K562 (cell line): ENCODE results near the gene RAB40B. TPM values are rescaled to one million over a fixed set of nuclear protein-coding genes. Genes with fewer than 3 reads are reported as not detected.

ENCODE experiments used
- CEBPZ ChIP-seq: fragments of 150-350 bp; IDR thresholded peaks from 2 replicates; pipeline ENCODE4 v1.6.1; 2014; ENCODE audit warnings: low read depth, mild to moderate bottlenecking, low read length, borderline replicate concordance
- E2F6 ChIP-seq, 2 experiments: IDR thresholded peaks; 2 replicates each; pipeline ENCODE4 v1.6.1; 2011; ENCODE audit warnings: borderline replicate concordance in 1 of 2, control low read depth in 1 of 2, low read depth in 1 of 2, low read length in 1 of 2, mild to moderate bottlenecking in 1 of 2, mixed read lengths in 1 of 2, moderate library complexity in 1 of 2; ENCODE audit not compliant: insufficient read depth in 1 of 2, insufficient read length in 1 of 2, poor library complexity in 1 of 2, severe bottlenecking in 1 of 2; ENCODE audit errors: extremely low read depth in 1 of 2
- FOS ChIP-seq: IDR thresholded peaks from 3 replicates; pipeline ENCODE4 v1.6.1; 2011; ENCODE audit not compliant: insufficient read length; ENCODE audit errors: extremely low read depth
- HDAC2 ChIP-seq: fragments of 450-650 bp; IDR thresholded peaks from 2 replicates; pipeline ENCODE4 v1.6.1; 2016; ENCODE audit warnings: mild to moderate bottlenecking
- KDM2B ChIP-seq: fragments of 250-450 bp; sonication (Bioruptor Pico); IDR thresholded peaks from 2 replicates; pipeline ENCODE4 v1.8.0; 2021; ENCODE audit warnings: mild to moderate bottlenecking, moderate library complexity
- NFRKB ChIP-seq: fragments of 450-650 bp; IDR thresholded peaks from 2 replicates; pipeline ENCODE4 v1.6.1; 2016; ENCODE audit warnings: low read depth
- PKNOX1 ChIP-seq: fragments of 450-650 bp; IDR thresholded peaks from 2 replicates; pipeline ENCODE4 v1.6.1; 2016
- POLR2H ChIP-seq: IDR thresholded peaks from 2 replicates; pipeline ENCODE4 v1.6.1; 2016; ENCODE audit warnings: missing genetic modification characterization, low read depth, mild to moderate bottlenecking, control low read depth, missing compliant biosample characterization, moderate library complexity
- PTBP1 ChIP-seq: fragments of 200-400 bp; formaldehyde crosslinking; IDR thresholded peaks from 2 replicates; pipeline ENCODE4 v1.6.1; 2017; ENCODE audit warnings: low read depth, low read length
- SUPT5H ChIP-seq: fragments of 450-650 bp; IDR thresholded peaks from 2 replicates; pipeline ENCODE4 v1.6.1; 2016
- TAF15 ChIP-seq: fragments of 200-400 bp; formaldehyde crosslinking; IDR thresholded peaks from 2 replicates; pipeline ENCODE4 v1.6.1; 2017; ENCODE audit warnings: mild to moderate bottlenecking, low read depth, low read length, moderate library complexity
- YY1 ChIP-seq, 3 experiments: IDR thresholded peaks; 2 replicates each; pipeline ENCODE4 v1.6.1; 2011; ENCODE audit warnings: low read length in 2 of 3, mild to moderate bottlenecking in 2 of 3, moderate library complexity in 2 of 3, borderline replicate concordance in 1 of 3, control low read depth in 1 of 3, low read depth in 1 of 3; ENCODE audit not compliant: insufficient read depth in 3 of 3, insufficient replicate concordance in 2 of 3, control insufficient read depth in 1 of 3, insufficient read length in 1 of 3; ENCODE audit errors: extremely low read depth in 1 of 3
- ZNF239 ChIP-seq: fragments of 250-450 bp; sonication (Bioruptor Pico); IDR thresholded peaks from 2 replicates; pipeline ENCODE4 v1.4.0; 2020; ENCODE audit warnings: mild to moderate bottlenecking
- polyA plus RNA-seq, 8 experiments: library from polyadenylated mRNA; depleted of rRNA in 4 of 8; stranded (reverse) in 5 of 8; unstranded in 3 of 8; fragments of >200 nt; fragmentation: Nextera tagmentation in 2 of 8; fragmentation: Illumina TruSeq in 1 of 8; extraction: Ambion mirVana in 2 of 8; extraction: Trizol in 1 of 8; gene quantifications; 2 replicates each; pipeline versions ENCODE4 v1.2.1 to v1.2.3, GENCODE V29; 2011 to 2014; ENCODE audit warnings: inconsistent platforms in 1 of 8, missing spikeins in 1 of 8
- total RNA-seq, 7 experiments: library from RNA; depleted of rRNA in 6 of 7; stranded (reverse); fragments of >200 nt in 6 of 7; fragmentation: Illumina TruSeq in 2 of 7; extraction: Trizol in 2 of 7; gene quantifications; 2 replicates each; pipeline versions ENCODE4 v1.2.1 to v1.2.3, GENCODE V29; 2011 to 2021; ENCODE audit warnings: low replicate concordance in 1 of 7
- TF ChIP-seq, protein P1 (sequence below), 2 experiments: IDR thresholded peaks in 1 of 2; conservative IDR thresholded peaks in 1 of 2; 2 replicates each; pipeline ENCODE4 v1.6.1; 2016; ENCODE audit warnings: low read depth in 2 of 2, mild to moderate bottlenecking in 1 of 2, missing compliant biosample characterization in 1 of 2, missing genetic modification characterization in 1 of 2, moderate library complexity in 1 of 2

Gene RAB40B
- total and polyA plus RNA-seq, 9 of the 15 experiments (the other 6 are each of a cell fraction or from before 2014, with no cell fraction given) = 0.13 to 4.6 (median 1.4) TPM

- TF ChIP-seq CEBPZ (peak; percentile 63; the same call in 1 of the 2 replicates), POLR2H (tag) (no peak), PKNOX1 (peak; percentile 99), PTBP1 (no peak), KDM2B (peak; percentile 91; the same call in 1 of the 2 replicates), E2F6 (IDR thresholded peaks at IDR 0.05; ENCODE audit: borderline replicate concordance in 1 of 2, extremely low read depth in 1 of 2, insufficient read depth in 1 of 2, insufficient read length in 1 of 2, low read depth in 1 of 2, low read length in 1 of 2, poor library complexity in 1 of 2, severe bottlenecking in 1 of 2) (peak; percentile 69 to 89), FOS (peak; percentile 92), ZNF239 (CRISPR knock-in tag) (no peak), YY1 (IDR thresholded peaks at IDR 0.05; ENCODE audit: borderline replicate concordance in 1 of 3, control insufficient read depth in 1 of 3, extremely low read depth in 1 of 3, insufficient read depth in 3 of 3, insufficient read length in 1 of 3, insufficient replicate concordance in 2 of 3, low read depth in 1 of 3, low read length in 2 of 3) (peak in 1 of 3 experiments; percentile 25), NFRKB (no peak), HDAC2 (no peak), SUPT5H (no peak), TAF15 (no peak)
- TF ChIP-seq, protein P1, sequence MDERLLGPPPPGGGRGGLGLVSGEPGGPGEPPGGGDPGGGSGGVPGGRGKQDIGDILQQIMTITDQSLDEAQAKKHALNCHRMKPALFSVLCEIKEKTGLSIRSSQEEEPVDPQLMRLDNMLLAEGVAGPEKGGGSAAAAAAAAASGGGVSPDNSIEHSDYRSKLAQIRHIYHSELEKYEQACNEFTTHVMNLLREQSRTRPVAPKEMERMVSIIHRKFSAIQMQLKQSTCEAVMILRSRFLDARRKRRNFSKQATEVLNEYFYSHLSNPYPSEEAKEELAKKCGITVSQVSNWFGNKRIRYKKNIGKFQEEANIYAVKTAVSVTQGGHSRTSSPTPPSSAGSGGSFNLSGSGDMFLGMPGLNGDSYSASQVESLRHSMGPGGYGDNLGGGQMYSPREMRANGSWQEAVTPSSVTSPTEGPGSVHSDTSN (CRISPR knock-in tag; IDR thresholded peaks at IDR 0.05; ENCODE audit: low read depth) = peak; percentile 88
- TF ChIP-seq, protein P1 (tag; conservative IDR thresholded peaks at IDR 0.05; ENCODE audit: low read depth) = peak; percentile 93
Observed at GRCh38 chr17:82698065-82698973, at the start of gene RAB40B (continued).
